Smooth muscle cell (in vitro differentiated cells): ENCODE data around the gene TAX1BP3. TPM values are rescaled to one million over a fixed set of nuclear protein-coding genes. Genes with fewer than 3 reads are reported as not detected.
A peak's percentile ranks its signal among the peaks of the same experiment; 100 is the strongest.

Experiments used
- DNase-seq: peaks from one replicate; lab custom pipeline; 2025; ENCODE audit not compliant: unreplicated experiment; lab: John Stamatoyannopoulos, UW
- H2AFZ ChIP-seq: fragments of 200-600 bp; sonication (generic); 2 replicates; pipeline ENCODE4 v1.6.0; 2016; ENCODE audit warnings: antibody characterized with exemption, low read depth, mild to moderate bottlenecking
- H3F3A ChIP-seq: fragments of 200-600 bp; sonication (generic); 2 replicates; pipeline ENCODE4 v1.6.0; 2017; ENCODE audit warnings: antibody characterized with exemption, low read depth
- H3K27ac ChIP-seq: fragments of 200-600 bp; sonication (generic); 2 replicates; pipeline ENCODE4 v1.5.1; 2016; ENCODE audit warnings: low read depth, mild to moderate bottlenecking
- H3K27me3 ChIP-seq: fragments of 200-600 bp; sonication (generic); 2 replicates; pipeline ENCODE4 v1.6.1; 2016; ENCODE audit warnings: low read depth, mild to moderate bottlenecking
- H3K36me3 ChIP-seq: fragments of 200-600 bp; sonication (generic); 2 replicates; pipeline ENCODE4 v1.5.1; 2016; ENCODE audit warnings: low read depth
- H3K4me1 ChIP-seq: fragments of 200-600 bp; sonication (generic); 2 replicates; pipeline ENCODE4 v1.5.1; 2016; ENCODE audit warnings: low read depth
- H3K4me2 ChIP-seq: fragments of 200-600 bp; sonication (generic); 2 replicates; pipeline ENCODE4 v1.6.0; 2016; ENCODE audit warnings: mild to moderate bottlenecking
- H3K4me3 ChIP-seq: fragments of 200-600 bp; sonication (generic); 2 replicates; pipeline ENCODE4 v1.5.1; 2016; ENCODE audit warnings: mild to moderate bottlenecking
- H3K79me2 ChIP-seq: fragments of 200-600 bp; sonication (generic); 2 replicates; pipeline ENCODE4 v1.6.0; 2016; ENCODE audit warnings: low read depth, mild to moderate bottlenecking
- H3K9ac ChIP-seq: fragments of 200-600 bp; sonication (generic); 2 replicates; pipeline ENCODE4 v1.6.0; 2016; ENCODE audit warnings: low read depth
- H3K9me3 ChIP-seq: fragments of 200-600 bp; sonication (generic); replicated peaks from 2 replicates; pipeline ENCODE4 v1.5.1; 2016; ENCODE audit warnings: low read depth
- H4K20me1 ChIP-seq: fragments of 200-600 bp; sonication (generic); 2 replicates; pipeline ENCODE4 v1.6.0; 2016; ENCODE audit warnings: low read depth
- WGBS: methylation state at CpG from one replicate; pipeline ENCODE4 v1.1.7; 2016; ENCODE audit warnings: low lambda C conversion rate; 5-methylcytosine and 5-hydroxymethylcytosine counted together
- polyA plus RNA-seq: library from polyadenylated mRNA; unstranded; fragments of >200 nt; fragmentation: Nextera tagmentation; extraction: Ambion mirVana; gene quantifications from 2 replicates; pipeline ENCODE4 v1.2.1, GENCODE V29; 2016
- total RNA-seq: library from RNA; depleted of rRNA; stranded (reverse); fragments of >200 nt; gene quantifications from 2 replicates; pipeline ENCODE4 v1.2.3, GENCODE V29; 2014
- TF ChIP-seq, protein P1 (sequence below): fragments of 200-600 bp; sonication (generic); IDR thresholded peaks from 2 replicates; pipeline ENCODE4 v1.5.1; 2017; ENCODE audit warnings: borderline replicate concordance, mild to moderate bottlenecking, antibody characterized with exemption; ENCODE audit not compliant: insufficient read depth, poor library complexity, severe bottlenecking

Gene TAX1BP3
- total and polyA plus RNA-seq, 2 experiments from 2014 or later, result 115 to 295 TPM

DNA sequence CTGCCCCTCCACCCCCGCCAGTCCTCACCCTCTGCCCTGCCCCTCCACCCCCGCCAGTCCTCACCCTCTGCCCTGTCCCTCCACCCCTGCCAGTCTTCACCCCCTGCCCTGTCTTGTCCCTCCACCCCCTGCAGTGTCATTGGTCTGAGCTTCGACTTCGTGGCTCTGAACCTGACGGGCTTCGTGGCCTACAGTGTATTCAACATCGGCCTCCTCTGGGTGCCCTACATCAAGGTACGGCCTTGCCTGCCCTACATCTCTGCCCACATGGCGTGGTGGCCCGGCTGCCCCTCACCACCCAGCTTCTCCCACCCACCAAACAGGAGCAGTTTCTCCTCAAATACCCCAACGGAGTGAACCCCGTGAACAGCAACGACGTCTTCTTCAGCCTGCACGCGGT is 12.0 kb downstream of the TAX1BP3 start:
- no peaks in the 10 kb centered on the region for H3K9me3 ChIP-seq
- no peak for DNase-seq
- H3K4me1 ChIP-seq, result peaks cover 4% of the 10 kb centered on the region

DNA sequence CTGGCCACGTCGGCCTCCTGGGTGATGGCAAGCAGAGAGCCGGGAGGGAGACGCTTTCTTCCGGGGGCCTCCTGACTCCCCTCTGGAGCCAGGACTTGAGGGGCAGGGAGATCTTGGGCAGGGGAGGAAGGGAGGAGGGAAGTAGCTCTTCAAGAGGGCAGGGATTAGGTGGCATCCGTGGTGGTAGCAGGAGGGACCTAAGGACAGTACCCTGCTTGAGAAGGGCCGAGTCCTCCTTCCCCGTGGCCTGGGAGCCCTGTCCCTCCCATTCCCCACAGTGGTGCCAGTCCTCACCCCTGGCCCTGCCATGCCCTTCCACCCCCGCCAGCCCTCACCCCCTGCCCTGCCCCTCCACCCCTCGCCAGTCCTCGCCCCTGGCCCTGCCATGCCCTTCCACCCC is 12.6 kb downstream of the TAX1BP3 start:
- Histone ChIP-seq H3K9me3 (no peaks in the 10 kb centered on the region), H3K4me2 (no peak overlapping the region), H3K79me2 (no peaks in the 10 kb centered on the region), H2AFZ (no peak overlapping the region), H3K36me3 (no peaks in the 10 kb centered on the region), H4K20me1 (no peaks in the 10 kb centered on the region), H3K4me1 (peaks cover 4% of the 10 kb centered on the region), H3K9ac (no peak overlapping the region), H3F3A (no peaks in the 10 kb centered on the region), H3K27me3 (no peaks in the 10 kb centered on the region), H3K4me3 (no peak overlapping the region), H3K27ac (no peak overlapping the region)
- WGBS, result 91% methylated on average over 8 of the region's 11 CpGs
- TF ChIP-seq, protein P1, sequence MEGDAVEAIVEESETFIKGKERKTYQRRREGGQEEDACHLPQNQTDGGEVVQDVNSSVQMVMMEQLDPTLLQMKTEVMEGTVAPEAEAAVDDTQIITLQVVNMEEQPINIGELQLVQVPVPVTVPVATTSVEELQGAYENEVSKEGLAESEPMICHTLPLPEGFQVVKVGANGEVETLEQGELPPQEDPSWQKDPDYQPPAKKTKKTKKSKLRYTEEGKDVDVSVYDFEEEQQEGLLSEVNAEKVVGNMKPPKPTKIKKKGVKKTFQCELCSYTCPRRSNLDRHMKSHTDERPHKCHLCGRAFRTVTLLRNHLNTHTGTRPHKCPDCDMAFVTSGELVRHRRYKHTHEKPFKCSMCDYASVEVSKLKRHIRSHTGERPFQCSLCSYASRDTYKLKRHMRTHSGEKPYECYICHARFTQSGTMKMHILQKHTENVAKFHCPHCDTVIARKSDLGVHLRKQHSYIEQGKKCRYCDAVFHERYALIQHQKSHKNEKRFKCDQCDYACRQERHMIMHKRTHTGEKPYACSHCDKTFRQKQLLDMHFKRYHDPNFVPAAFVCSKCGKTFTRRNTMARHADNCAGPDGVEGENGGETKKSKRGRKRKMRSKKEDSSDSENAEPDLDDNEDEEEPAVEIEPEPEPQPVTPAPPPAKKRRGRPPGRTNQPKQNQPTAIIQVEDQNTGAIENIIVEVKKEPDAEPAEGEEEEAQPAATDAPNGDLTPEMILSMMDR, result no peak
- no peak for DNase-seq

More for the DNA sequence above, 12.0 kb downstream of the TAX1BP3 start:
- TF ChIP-seq, protein P1, result no peak
- Histone ChIP-seq H3K4me3 (no peak overlapping the region), H3K4me2 (no peak overlapping the region), H2AFZ (no peak overlapping the region), H3K36me3 (no peaks in the 10 kb centered on the region), H3K27ac (no peak overlapping the region), H4K20me1 (no peaks in the 10 kb centered on the region), H3F3A (no peaks in the 10 kb centered on the region), H3K9ac (no peak overlapping the region), H3K79me2 (no peaks in the 10 kb centered on the region), H3K27me3 (no peaks in the 10 kb centered on the region)
- WGBS, result 96% methylated on average over 14 of the region's 16 CpGs

DNA sequence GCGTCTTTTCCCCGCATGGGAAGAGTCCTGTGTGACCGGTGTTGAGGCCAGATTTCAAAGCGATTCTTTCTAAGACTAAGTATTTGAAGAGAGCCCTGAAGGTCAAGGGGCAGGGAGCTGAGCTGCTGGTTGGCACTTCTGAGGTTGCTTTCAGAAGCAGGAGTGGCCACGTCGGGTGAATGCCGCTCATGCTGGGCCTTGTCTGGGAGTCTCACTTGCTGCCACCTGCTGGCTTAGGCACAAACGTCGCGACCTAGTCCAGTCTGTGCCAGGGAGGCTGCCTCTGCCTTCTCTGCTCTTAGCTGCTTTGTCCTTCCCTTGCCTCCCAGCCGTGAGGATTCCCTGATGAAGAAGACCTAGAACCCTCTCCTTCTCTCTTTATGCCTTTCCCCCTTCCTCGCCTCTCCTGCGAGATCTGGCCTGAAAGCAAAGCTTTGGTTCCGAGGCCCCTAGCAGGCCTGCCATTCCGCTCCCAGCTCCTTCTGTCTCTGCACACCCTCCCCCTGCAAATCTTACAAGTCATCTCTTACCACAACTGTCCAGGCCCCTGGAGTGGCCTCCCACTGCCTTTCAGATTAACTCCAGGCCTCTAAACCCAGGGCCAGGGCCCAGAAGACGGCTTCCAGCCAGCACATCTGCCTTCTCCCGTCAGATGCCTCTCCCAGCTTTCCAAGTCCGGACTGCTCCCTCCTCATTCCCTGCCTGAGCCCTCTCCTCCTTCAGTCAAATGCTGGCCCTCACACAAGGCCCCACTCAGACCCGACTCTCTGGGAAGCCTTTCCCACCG is 20.4 kb downstream of the TAX1BP3 start:
- no peaks in the 10 kb centered on the region for H3K27me3 ChIP-seq
- H3K27ac ChIP-seq, result peak overlapping the region; percentile 49
- no peaks in the 10 kb centered on the region for H3F3A ChIP-seq
- H3K4me2 ChIP-seq, result no peak overlapping the region
- H3K9ac ChIP-seq, result peak overlapping the region; percentile 19
- H3K36me3 ChIP-seq, result no peaks in the 10 kb centered on the region
- H3K9me3 ChIP-seq, result no peaks in the 10 kb centered on the region
- TF ChIP-seq, protein P1, result peak; percentile 38
- no peak overlapping the region for H2AFZ ChIP-seq
- 60% methylated on average over 18 of the region's 20 CpGs for WGBS
- no peak for DNase-seq
- H3K4me1 ChIP-seq, result no peaks in the 10 kb centered on the region
- no peaks in the 10 kb centered on the region for H3K79me2 ChIP-seq
- H3K4me3 ChIP-seq, result no peak overlapping the region
- H4K20me1 ChIP-seq, result no peaks in the 10 kb centered on the region

DNA sequence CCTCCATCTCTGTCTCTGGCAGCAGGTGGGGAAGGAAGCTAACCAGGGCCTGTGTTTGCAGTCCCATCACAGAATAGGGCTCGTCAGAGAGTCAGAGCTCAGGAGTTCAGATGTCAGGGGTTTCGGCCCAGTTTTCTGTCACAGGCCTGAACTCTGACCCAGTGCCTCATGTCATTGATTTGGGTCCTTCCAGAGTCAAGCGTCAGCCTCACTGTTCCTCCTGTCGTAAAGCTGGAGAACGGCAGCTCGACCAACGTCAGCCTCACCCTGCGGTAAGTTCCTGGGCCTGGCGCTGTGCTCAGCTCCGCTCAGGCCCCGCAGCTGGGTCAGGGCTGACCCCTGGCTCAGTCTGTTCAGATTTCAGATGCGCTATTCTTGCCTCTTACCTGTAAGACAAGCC is 21.1 kb downstream of the TAX1BP3 start:
- DNase-seq, result no peak
- Histone ChIP-seq H3K4me2 (no peak overlapping the region), H3K9ac (no peak overlapping the region), H3K79me2 (no peaks in the 10 kb centered on the region), H3F3A (no peaks in the 10 kb centered on the region), H3K27ac (no peak overlapping the region), H2AFZ (no peak overlapping the region), H4K20me1 (no peaks in the 10 kb centered on the region), H3K27me3 (no peaks in the 10 kb centered on the region), H3K4me3 (no peak overlapping the region), H3K4me1 (no peaks in the 10 kb centered on the region), H3K9me3 (no peaks in the 10 kb centered on the region), H3K36me3 (no peaks in the 10 kb centered on the region)
- TF ChIP-seq, protein P1, result no peak
- WGBS, result 84% methylated on average over 12 of the region's 12 CpGs
